GM18511 (cell line): Measurements from ENCODE around the gene GPM6B.

Experiments
- ATAC-seq: cut with Tn5 transposase; IDR thresholded peaks from one replicate; pipeline ENCODE4 v1.9.1; 2021; ENCODE audit warnings: mild to moderate bottlenecking, moderate library complexity; ENCODE audit not compliant: unreplicated experiment

The GPM6B gene

GRCh38 chrX:13816643-13817627, at the start of gene GPM6B:
TSS of gene GPM6B (minus strand) at chrX:13817093. CDS start at chrX:13816904, 189 bp downstream.
- no peak for ATAC-seq

GRCh38 chrX:13864264-13864663, 47.4 kb upstream of the GPM6B start:
- no peak for ATAC-seq

- no peak for ATAC-seq
These were observed 46.4 kb upstream of the GPM6B start for GRCh38 chrX:13863324-13863723.

- ATAC-seq, result no peak
These were observed 42.8 kb upstream of the GPM6B start for GRCh38 chrX:13859724-13860123.

- no peak for ATAC-seq
These were observed 40.9 kb upstream of the GPM6B start for GRCh38 chrX:13857804-13858203.

- ATAC-seq, result no peak
These were observed 39.0 kb upstream of the GPM6B start for GRCh38 chrX:13855689-13856450.

GRCh38 chrX:13854003-13854402, 37.1 kb upstream of the GPM6B start:
- no peak for ATAC-seq

GRCh38 chrX:13852001-13852695, 35.3 kb upstream of the GPM6B start:
- peak; percentile 66 for ATAC-seq

GRCh38 chrX:13845721-13846378, 29.0 kb upstream of the GPM6B start:
- ATAC-seq, result no peak

- no peak for ATAC-seq
These were observed 26.3 kb upstream of the GPM6B start for GRCh38 chrX:13843150-13843721.

- no peak for ATAC-seq
These were observed 23.2 kb upstream of the GPM6B start for GRCh38 chrX:13840121-13840520.

- no peak for ATAC-seq
These were observed 20.4 kb upstream of the GPM6B start for GRCh38 chrX:13837290-13837745.

GRCh38 chrX:13836575-13836974, 19.7 kb upstream of the GPM6B start:
- ATAC-seq, result no peak

- no peak for ATAC-seq
These were observed 18.9 kb upstream of the GPM6B start for GRCh38 chrX:13835825-13836224.

GRCh38 chrX:13834355-13834754, 17.5 kb upstream of the GPM6B start:
- ATAC-seq, result no peak

GRCh38 chrX:13829983-13830382, 13.1 kb upstream of the GPM6B start:
- no peak for ATAC-seq

- no peak for ATAC-seq
These were observed 11.5 kb upstream of the GPM6B start for GRCh38 chrX:13828392-13828791.

GRCh38 chrX:13827298-13828090, 10.6 kb upstream of the GPM6B start:
- ATAC-seq, result no peak

GRCh38 chrX:13826770-13827169, 9.9 kb upstream of the GPM6B start:
- ATAC-seq, result no peak
